HG03039 (cell line): ENCODE measurements around the gene VPS13A.
"Not testable (repeated sequence)": the region's sequence is repeated elsewhere in the genome, so short reads cannot be mapped to it uniquely, and the experiment has no call there.

Experiments
- ATAC-seq: cut with Tn5 transposase; IDR thresholded peaks from one replicate; pipeline ENCODE4 v1.9.1; 2021; ENCODE audit warnings: mild to moderate bottlenecking, moderate library complexity; ENCODE audit not compliant: unreplicated experiment

Gene VPS13A

GRCh38 chr9:77180056-77180455 is 2.7 kb downstream of the VPS13A start:
- no peak for ATAC-seq

- ATAC-seq: no peak
These were observed 6.2 kb downstream of the VPS13A start for GRCh38 chr9:77183581-77183980.

GRCh38 chr9:77188242-77188641 is 10.9 kb downstream of the VPS13A start:
- ATAC-seq: no peak

- ATAC-seq: no peak
These were observed 17.1 kb downstream of the VPS13A start for GRCh38 chr9:77194423-77194822.

- ATAC-seq: no peak
These were observed 32.8 kb downstream of the VPS13A start for GRCh38 chr9:77210116-77210515.

- no peak for ATAC-seq
These were observed 34.2 kb downstream of the VPS13A start for GRCh38 chr9:77211561-77211960.

- no peak for ATAC-seq
These were observed 35.5 kb downstream of the VPS13A start for GRCh38 chr9:77212801-77213200.

- no peak for ATAC-seq
These were observed 38.5 kb downstream of the VPS13A start for GRCh38 chr9:77215874-77216273.

GRCh38 chr9:77218612-77219011 is 41.3 kb downstream of the VPS13A start:
- ATAC-seq: no peak

- no peak for ATAC-seq
These were observed 44.1 kb downstream of the VPS13A start for GRCh38 chr9:77221431-77221830.

GRCh38 chr9:77224746-77225312 is 47.5 kb downstream of the VPS13A start:
- no peak for ATAC-seq

GRCh38 chr9:77236693-77237092 is 59.4 kb downstream of the VPS13A start:
- no peak for ATAC-seq

- ATAC-seq: no peak
These were observed 60.6 kb downstream of the VPS13A start for GRCh38 chr9:77237896-77238295.

GRCh38 chr9:77251050-77251449 is 73.7 kb downstream of the VPS13A start:
- ATAC-seq: no peak

- ATAC-seq: no peak
These were observed 79.9 kb downstream of the VPS13A start for GRCh38 chr9:77257275-77257674.

- ATAC-seq: no peak
These were observed 84.3 kb downstream of the VPS13A start for GRCh38 chr9:77261605-77262004.

GRCh38 chr9:77267762-77268161 is 90.4 kb downstream of the VPS13A start:
- ATAC-seq: not testable (repeated sequence)

GRCh38 chr9:77271023-77271690 is 93.8 kb downstream of the VPS13A start:
- no peak for ATAC-seq

GRCh38 chr9:77276799-77277198 is 99.5 kb downstream of the VPS13A start:
- no peak for ATAC-seq

- no peak for ATAC-seq
These were observed 100.4 kb downstream of the VPS13A start for GRCh38 chr9:77277719-77278118.

GRCh38 chr9:77283991-77284390 is 106.7 kb downstream of the VPS13A start:
- ATAC-seq: no peak

GRCh38 chr9:77284616-77285015 is 107.3 kb downstream of the VPS13A start:
- no peak for ATAC-seq

GRCh38 chr9:77290373-77290772 is 113.0 kb downstream of the VPS13A start:
- ATAC-seq: no peak
